ENCODE measurements around the gene HERPUD1.

GRCh38 chr16:56950881-56951771 is 19.2 kb downstream of the HERPUD1 start:
- TF ChIP-seq CTCF (IDR thresholded peaks at IDR 0.05) (peak; percentile 10 to 55 (median 30)), POLR2A (IDR thresholded peaks at IDR 0.05) (no peak)

Data from uterus (tissue), 2 donors.